Bladder microvascular endothelial cell (primary cell): ENCODE data around the gene SLAIN2. TPM values are rescaled to one million over a fixed set of nuclear protein-coding genes. Genes with fewer than 3 reads are reported as not detected.

Source experiments
- total RNA-seq: library from RNA; depleted of rRNA; stranded (reverse); fragments of >200 nt; gene quantifications from 2 replicates; pipeline ENCODE4 v1.2.3, GENCODE V29; 2014

The SLAIN2 gene
- total RNA-seq = 11.0 and 16.3 TPM in 2 replicates

DNA sequence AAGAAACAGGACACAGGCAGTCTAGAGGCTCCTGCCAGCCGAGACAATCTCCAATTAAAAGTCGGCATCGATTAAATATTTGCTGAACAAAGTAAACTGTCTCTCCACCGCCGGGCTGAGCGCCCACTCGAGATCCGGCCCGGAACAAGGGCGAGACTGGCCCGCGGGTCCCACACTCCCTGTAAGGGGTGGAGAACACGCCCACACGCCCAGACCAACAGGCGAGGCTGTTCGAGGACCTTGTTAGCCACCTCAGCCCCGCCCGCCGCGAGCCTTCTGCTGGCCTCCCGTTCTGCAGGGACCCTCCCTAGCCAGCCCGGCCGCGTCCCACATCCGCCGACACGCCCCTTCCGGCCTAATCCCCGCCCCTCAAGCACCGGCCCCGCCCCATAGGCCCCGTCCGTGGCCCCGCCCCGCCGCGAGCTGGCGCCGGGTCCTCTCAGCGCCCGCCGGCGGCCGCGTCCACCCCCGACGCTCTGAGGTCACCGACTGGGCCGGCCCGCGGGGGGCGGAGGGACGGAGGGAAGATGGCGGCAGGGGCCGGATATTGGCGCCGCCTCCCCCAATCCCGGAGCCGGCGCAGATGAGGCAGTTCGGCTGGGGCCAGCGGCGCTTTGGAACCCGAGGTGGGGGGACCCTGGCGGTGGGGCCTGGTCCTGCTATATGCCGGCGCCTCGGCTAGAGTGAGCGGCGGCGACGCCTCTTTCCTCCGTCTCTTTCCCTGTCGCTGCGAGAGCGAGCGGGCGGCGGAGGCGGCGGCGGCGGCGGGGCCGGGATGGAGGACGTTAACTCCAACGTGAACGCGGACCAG, at the start of gene SLAIN2:
Gene SLAIN2, plus strand, starts transcription at position 565 of the 811 bp plus-strand sequence. Its CDS starts 211 bp downstream, at position 776.

Other genes starting within 250 kb of the SLAIN2 start
- 0.16 and 0.31 TPM in 2 replicates for gene TXK, start 207.3 kb upstream of the SLAIN2 start, total RNA-seq
- gene TEC, start 71.7 kb upstream of the SLAIN2 start, total RNA-seq = 1.8 and 2.3 TPM in 2 replicates
- 0.06 and 0.16 TPM in 2 replicates for gene SLC10A4, start 141.8 kb downstream of the SLAIN2 start, total RNA-seq
- gene ZAR1, start 148.7 kb downstream of the SLAIN2 start, total RNA-seq = not detected in 2 replicates